Gastroesophageal sphincter (tissue), 3 donors: ENCODE results near the gene LIN28B.

Experiments used
- EP300 ChIP-seq: sonication (generic); formaldehyde crosslinking; IDR thresholded peaks from one replicate; pipeline ENCODE4 v1.6.1; 2017; ENCODE audit warnings: antibody characterized with exemption, mild to moderate bottlenecking
- POLR2A ChIP-seq, 2 donors: fragments of 450-650 bp; IDR thresholded peaks; one replicate each; pipeline ENCODE4 v1.6.1; 2017; ENCODE audit warnings: antibody characterized with exemption in 2 of 2, mild to moderate bottlenecking in 2 of 2, moderate library complexity in 1 of 2
- POLR2AphosphoS5 ChIP-seq: sonication (generic); formaldehyde crosslinking; IDR thresholded peaks from one replicate; pipeline ENCODE4 v1.6.1; 2017; ENCODE audit warnings: antibody characterized with exemption
- TF ChIP-seq, protein P1 (sequence below), 4 experiments: fragments of 200-600 bp in 2 of 4; fragments of 450-650 bp in 2 of 4; sonication (generic) in 1 of 4; IDR thresholded peaks; one replicate each; pipeline ENCODE4 v1.5.1; 2017 to 2019; ENCODE audit warnings: antibody characterized with exemption in 4 of 4, mild to moderate bottlenecking in 2 of 4, moderate library complexity in 2 of 4

DNA sequence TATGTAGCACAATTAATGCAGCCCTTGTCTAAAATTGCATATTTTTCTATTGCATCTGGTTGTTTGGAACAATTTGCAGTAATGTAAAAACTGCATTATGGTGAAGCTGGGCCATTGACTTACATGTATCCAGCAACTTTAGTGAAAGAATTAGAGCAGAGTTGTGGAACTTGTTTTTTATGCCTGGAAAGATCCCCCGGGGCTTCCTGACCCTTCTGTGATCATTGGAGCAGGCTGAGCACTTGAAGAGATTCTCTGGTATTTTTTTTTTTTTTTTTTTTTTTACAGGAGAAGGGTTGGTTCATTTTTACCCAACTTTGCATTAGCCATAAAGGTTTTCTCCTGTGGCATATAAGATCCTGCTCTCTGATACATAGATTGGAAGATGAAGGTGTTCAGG is 45.0 kb downstream of the LIN28B start:
- TF ChIP-seq POLR2A (IDR thresholded peaks at IDR 0.05) (no peak), POLR2AphosphoS5 (no peak), EP300 (no peak)
- TF ChIP-seq, protein P1, sequence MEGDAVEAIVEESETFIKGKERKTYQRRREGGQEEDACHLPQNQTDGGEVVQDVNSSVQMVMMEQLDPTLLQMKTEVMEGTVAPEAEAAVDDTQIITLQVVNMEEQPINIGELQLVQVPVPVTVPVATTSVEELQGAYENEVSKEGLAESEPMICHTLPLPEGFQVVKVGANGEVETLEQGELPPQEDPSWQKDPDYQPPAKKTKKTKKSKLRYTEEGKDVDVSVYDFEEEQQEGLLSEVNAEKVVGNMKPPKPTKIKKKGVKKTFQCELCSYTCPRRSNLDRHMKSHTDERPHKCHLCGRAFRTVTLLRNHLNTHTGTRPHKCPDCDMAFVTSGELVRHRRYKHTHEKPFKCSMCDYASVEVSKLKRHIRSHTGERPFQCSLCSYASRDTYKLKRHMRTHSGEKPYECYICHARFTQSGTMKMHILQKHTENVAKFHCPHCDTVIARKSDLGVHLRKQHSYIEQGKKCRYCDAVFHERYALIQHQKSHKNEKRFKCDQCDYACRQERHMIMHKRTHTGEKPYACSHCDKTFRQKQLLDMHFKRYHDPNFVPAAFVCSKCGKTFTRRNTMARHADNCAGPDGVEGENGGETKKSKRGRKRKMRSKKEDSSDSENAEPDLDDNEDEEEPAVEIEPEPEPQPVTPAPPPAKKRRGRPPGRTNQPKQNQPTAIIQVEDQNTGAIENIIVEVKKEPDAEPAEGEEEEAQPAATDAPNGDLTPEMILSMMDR (IDR thresholded peaks at IDR 0.05) = no peak
